H1 (cell line): ENCODE data around the gene AFF4. TPM values are rescaled to one million over a fixed set of nuclear protein-coding genes. Genes with fewer than 3 reads are reported as not detected.

ENCODE experiments used
- CTCF ChIA-PET: fragments of 300-600 bp; sonication (Branson Sonifier 250); formaldehyde crosslinking; loops from one replicate; lab custom pipeline; 2021; ENCODE audit not compliant: partially characterized antibody; lab: Charles Lee
- POLR2A ChIA-PET: fragments of 300-600 bp; sonication (Branson Sonifier 250); formaldehyde crosslinking; loops from one replicate; lab custom pipeline; 2021; ENCODE audit warnings: inconsistent platforms; ENCODE audit not compliant: partially characterized antibody; lab: Charles Lee
- DNase-seq, 2 experiments: peaks; one replicate each; pipeline versions ENCODE4 v3.0.0 to v3.0.0-alpha.2; 2010 to 2022; ENCODE audit warnings: low spot score in 2 of 2, low read depth in 1 of 2, mixed read lengths in 1 of 2
- FAIRE-seq: peaks from 2 replicates; lab custom pipeline; 2011; peaks lifted over from hg19 to GRCh38; lab: Jason Lieb, UNC
- H2AFZ ChIP-seq: 2 replicates; pipeline ENCODE4 v1.8.1; 2012; ENCODE audit warnings: low read length, inconsistent platforms
- H2AK5ac ChIP-seq: 2 replicates; pipeline ENCODE4 v1.6.1; 2013; ENCODE audit warnings: low read depth, low read length
- H2BK120ac ChIP-seq: replicated peaks from 2 replicates; pipeline ENCODE3; 2013; ENCODE audit warnings: low read depth, low read length, inconsistent platforms
- H2BK12ac ChIP-seq: 2 replicates; pipeline ENCODE4 v1.6.1; 2013; ENCODE audit warnings: low read depth, low read length
- H2BK15ac ChIP-seq: 2 replicates; pipeline ENCODE4 v1.6.1; 2013; ENCODE audit warnings: low read length
- H2BK20ac ChIP-seq: 2 replicates; pipeline ENCODE4 v1.6.1; 2013; ENCODE audit warnings: low read length
- H2BK5ac ChIP-seq: 2 replicates; pipeline ENCODE4 v1.6.1; 2013; ENCODE audit warnings: low read depth, low read length
- H3K14ac ChIP-seq: 2 replicates; pipeline ENCODE4 v1.6.1; 2013; ENCODE audit warnings: inconsistent platforms; ENCODE audit not compliant: insufficient read length
- H3K18ac ChIP-seq: 2 replicates; pipeline ENCODE4 v1.6.1; 2013; ENCODE audit warnings: low read length; ENCODE audit errors: extremely low read depth
- H3K23ac ChIP-seq: 2 replicates; pipeline ENCODE4 v1.6.1; 2013; ENCODE audit warnings: inconsistent platforms; ENCODE audit not compliant: insufficient read length
- H3K23me2 ChIP-seq: 2 replicates; pipeline ENCODE4 v1.6.1; 2013; ENCODE audit warnings: low read depth, low read length
- H3K27ac ChIP-seq: 2 replicates; pipeline ENCODE4 v1.6.1; 2011; ENCODE audit warnings: low read depth, low read length, inconsistent platforms
- H3K27me3 ChIP-seq, 4 experiments: replicated peaks in 1 of 4; 1 replicate in 1 of 4; 2 replicates in 3 of 4; pipeline versions ENCODE4 v1.6.1 to v1.8.1; 2011 to 2013; ENCODE audit warnings: low read length in 3 of 4, mild to moderate bottlenecking in 3 of 4, inconsistent platforms in 2 of 4, mixed read lengths in 2 of 4, moderate library complexity in 1 of 4; ENCODE audit not compliant: control insufficient read depth in 3 of 4, insufficient read depth in 3 of 4; ENCODE audit errors: extremely low read depth in 1 of 4
- H3K36me3 ChIP-seq, 4 experiments: 2 replicates each; pipeline versions ENCODE4 v1.6.1 to v1.8.1; 2011 to 2013; ENCODE audit warnings: mild to moderate bottlenecking in 4 of 4, low read length in 3 of 4, moderate library complexity in 2 of 4, control low read depth in 1 of 4, inconsistent platforms in 1 of 4; ENCODE audit not compliant: insufficient read depth in 4 of 4, control insufficient read depth in 2 of 4
- H3K4ac ChIP-seq: replicated peaks from 2 replicates; pipeline ENCODE3; 2013; ENCODE audit warnings: low read length, low read depth, mixed read lengths, inconsistent platforms; ENCODE audit not compliant: insufficient read length
- H3K4me1 ChIP-seq, 4 experiments: replicated peaks in 1 of 4; 1 replicate in 1 of 4; 2 replicates in 3 of 4; pipeline versions ENCODE4 v1.6.1 to v1.8.1; 2011 to 2013; ENCODE audit warnings: low read length in 3 of 4, inconsistent platforms in 2 of 4, mixed read lengths in 1 of 4; ENCODE audit not compliant: insufficient read depth in 4 of 4, control insufficient read depth in 3 of 4
- H3K4me2 ChIP-seq, 2 experiments: 2 replicates each; pipeline versions ENCODE4 v1.6.1 to v1.8.1; 2011 to 2013; ENCODE audit warnings: low read depth in 2 of 2, low read length in 2 of 2, control low read depth in 1 of 2, inconsistent platforms in 1 of 2, mild to moderate bottlenecking in 1 of 2; ENCODE audit not compliant: insufficient read depth in 1 of 2
- H3K4me3 ChIP-seq, 4 experiments: fragments of 200-600, 300-600 bp in 1 of 4; sonication (generic), shearing (Covaris generic), sonication (Bioruptor Twin) in 1 of 4; 2 replicates each; pipeline versions ENCODE4 v1.5.1 to v1.8.1; 2011 to 2016; ENCODE audit warnings: low read length in 4 of 4, low read depth in 3 of 4, control low read depth in 2 of 4, inconsistent platforms in 2 of 4, mild to moderate bottlenecking in 2 of 4, mixed read lengths in 1 of 4, moderate library complexity in 1 of 4; ENCODE audit not compliant: insufficient read depth in 2 of 4; ENCODE audit errors: extremely low read depth in 1 of 4
- H3K56ac ChIP-seq: replicated peaks from 2 replicates; pipeline ENCODE3; 2013; ENCODE audit warnings: low read depth, mild to moderate bottlenecking, mixed read lengths, low read length, inconsistent platforms; ENCODE audit not compliant: insufficient read length
- H3K79me1 ChIP-seq: 2 replicates; pipeline ENCODE4 v1.6.1; 2013; ENCODE audit warnings: low read depth, low read length, control low read depth
- H3K79me2 ChIP-seq, 2 experiments: 2 replicates each; pipeline versions ENCODE4 v1.6.1 to v1.8.1; 2012 to 2013; ENCODE audit warnings: low read length in 2 of 2, mild to moderate bottlenecking in 2 of 2, inconsistent platforms in 1 of 2; ENCODE audit not compliant: insufficient read depth in 2 of 2, control insufficient read depth in 1 of 2
- H3K9ac ChIP-seq, 4 experiments: replicated peaks in 1 of 4; 1 replicate in 1 of 4; 2 replicates in 3 of 4; pipeline versions ENCODE4 v1.6.1 to v1.8.1; 2011 to 2013; ENCODE audit warnings: low read depth in 3 of 4, low read length in 3 of 4, control low read depth in 2 of 4, mild to moderate bottlenecking in 2 of 4, moderate library complexity in 2 of 4, inconsistent platforms in 1 of 4; ENCODE audit errors: extremely low read depth in 1 of 4
- H3K9me3 ChIP-seq, 2 experiments: 2 replicates each; pipeline versions ENCODE4 v1.6.1 to v1.8.1; 2012 to 2013; ENCODE audit warnings: mild to moderate bottlenecking in 2 of 2, moderate library complexity in 2 of 2, control low read depth in 1 of 2, inconsistent platforms in 1 of 2, low read depth in 1 of 2, low read length in 1 of 2, mixed read lengths in 1 of 2; ENCODE audit not compliant: insufficient read depth in 2 of 2
- H4K20me1 ChIP-seq, 2 experiments: replicated peaks in 1 of 2; 2 replicates each; pipeline versions ENCODE3 to v1.8.1; 2011 to 2013; ENCODE audit warnings: inconsistent platforms in 2 of 2, low read length in 2 of 2, mild to moderate bottlenecking in 1 of 2; ENCODE audit not compliant: insufficient read depth in 2 of 2, control insufficient read depth in 1 of 2
- H4K5ac ChIP-seq: 2 replicates; pipeline ENCODE4 v1.6.1; 2013; ENCODE audit warnings: low read length, low read depth, mixed read lengths, inconsistent platforms; ENCODE audit not compliant: insufficient read length
- H4K8ac ChIP-seq: 2 replicates; pipeline ENCODE4 v1.8.0; 2013; ENCODE audit warnings: mild to moderate bottlenecking, moderate library complexity, low read length, inconsistent platforms; ENCODE audit not compliant: insufficient read depth; ENCODE audit errors: extremely low read depth
- H4K91ac ChIP-seq: replicated peaks from 2 replicates; pipeline ENCODE3; 2013; ENCODE audit warnings: low read length, mixed read lengths, inconsistent platforms; ENCODE audit not compliant: insufficient read length
- ASH2L ChIP-seq: fragments of 200-600, 300-600 bp; sonication (generic); IDR thresholded peaks from one replicate; pipeline ENCODE4 v1.7.1; 2017; ENCODE audit warnings: low read length
- FOSL1 ChIP-seq: IDR thresholded peaks from 2 replicates; pipeline ENCODE4 v1.6.1; 2011; ENCODE audit warnings: mild to moderate bottlenecking, low read depth, low read length, moderate library complexity; ENCODE audit not compliant: insufficient read depth
- POLR2A ChIP-seq, 2 experiments: IDR thresholded peaks; 1 replicate in 1 of 2; 2 replicates in 1 of 2; pipeline ENCODE4 v1.6.1; 2011; ENCODE audit warnings: low read depth in 2 of 2, low read length in 2 of 2, mild to moderate bottlenecking in 2 of 2; ENCODE audit errors: control extremely low read depth in 1 of 2
- RAD21 ChIP-seq, 2 experiments: IDR thresholded peaks in 1 of 2; conservative IDR thresholded peaks in 1 of 2; 2 replicates each; pipeline ENCODE4 v1.6.1; 2011; ENCODE audit warnings: low read depth in 2 of 2, low read length in 2 of 2, improper control_type of control experiment in 1 of 2, inconsistent platforms in 1 of 2, mild to moderate bottlenecking in 1 of 2, moderate library complexity in 1 of 2
- RBBP5 ChIP-seq: IDR thresholded peaks from 2 replicates; pipeline ENCODE4 v1.7.1; 2012; ENCODE audit warnings: low read depth, mild to moderate bottlenecking, inconsistent platforms, low read length, moderate library complexity, borderline replicate concordance
- RFX5 ChIP-seq: IDR thresholded peaks from 2 replicates; pipeline ENCODE4 v1.6.1; 2011; ENCODE audit warnings: low read depth, low read length, improper control_type of control experiment, borderline replicate concordance
- TBP ChIP-seq: IDR thresholded peaks from 2 replicates; pipeline ENCODE4 v1.6.1; 2011; ENCODE audit warnings: low read depth, low read length, improper control_type of control experiment
- WGBS, 2 experiments: shearing (Covaris generic) in 1 of 2; methylation state at CpG; one replicate each; pipeline versions ENCODE4 v1.1.6 to v1.1.7; 2013 to 2015; ENCODE audit warnings: low lambda C conversion rate in 2 of 2, mixed read lengths in 2 of 2, inconsistent platforms in 1 of 2, low coverage in 1 of 2, missing lambda C conversion rate in 1 of 2; ENCODE audit not compliant: insufficient replicate concordance in 2 of 2, insufficient coverage in 1 of 2, insufficient read length in 1 of 2; ENCODE audit errors: extremely low coverage in 1 of 2, missing lambda C conversion rate in 1 of 2; 5-methylcytosine and 5-hydroxymethylcytosine counted together
- polyA plus RNA-seq, 7 experiments: library from polyadenylated mRNA; depleted of rRNA in 3 of 7; stranded (reverse) in 5 of 7; unstranded in 2 of 7; fragments of >200 nt in 5 of 7; fragments of 200-250 nt in 2 of 7; gene quantifications; 1 replicate in 5 of 7; 2 replicates in 1 of 7; 4 replicates in 1 of 7; pipeline versions ENCODE4 v1.2.1 to v1.2.3, GENCODE V29; 2011 to 2013; ENCODE audit warnings: missing spikeins in 2 of 7, mixed read lengths in 2 of 7
- total RNA-seq: library from RNA; stranded (reverse); fragmentation: NEBNext Ultra II Directional; extraction: Animal tissue kit (Norgen Biotek cat#: 25700); gene quantifications from 2 replicates; pipeline ENCODE4 v1.2.1, GENCODE V29; 2021
- TF ChIP-seq, protein P1 (sequence below): IDR thresholded peaks from 2 replicates; pipeline ENCODE4 v1.6.1; 2012; ENCODE audit warnings: inconsistent platforms
- TF ChIP-seq, protein P2 (sequence below): IDR thresholded peaks from 2 replicates; pipeline ENCODE4 v1.6.1; 2011; ENCODE audit warnings: low read length, improper control_type of control experiment
- TF ChIP-seq, protein P3 (sequence below): IDR thresholded peaks from 2 replicates; pipeline ENCODE4 v1.6.1; 2011; ENCODE audit warnings: low read depth, mild to moderate bottlenecking, low read length; ENCODE audit not compliant: insufficient read depth

AFF4 gene
- total and polyA plus RNA-seq, 2 of the 8 experiments (the other 6 are each of a cell fraction or from before 2014, with no cell fraction given), result 12.0 to 61.4 TPM

DNA sequence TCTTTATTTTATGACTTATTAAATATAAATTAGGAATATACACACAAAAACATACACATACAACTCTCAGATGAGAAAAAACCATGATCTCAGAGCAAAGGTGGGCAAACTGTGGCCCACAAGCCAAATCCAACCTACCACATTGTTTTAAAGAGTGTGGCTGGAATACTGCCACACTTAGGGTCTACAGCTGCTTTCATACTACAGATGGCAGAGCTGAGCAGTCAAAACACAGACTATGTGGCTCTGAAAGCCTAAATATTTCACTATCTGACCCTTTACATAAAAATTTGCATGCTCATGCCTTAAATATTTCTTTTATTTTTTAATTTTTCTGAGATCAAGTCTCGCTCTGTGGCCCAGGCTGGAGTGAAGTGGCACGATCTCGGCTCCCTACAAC, 61.7 kb downstream of the AFF4 start:
- no peak overlapping the region for H3K23ac ChIP-seq
- no peak overlapping the region for H4K8ac ChIP-seq
- H3K14ac ChIP-seq, result no peak overlapping the region
- H3K79me1 ChIP-seq, result no peaks in the 10 kb centered on the region; the same call in 1 of the 2 replicates
- no peaks in the 10 kb centered on the region for H3K79me2 ChIP-seq
- FAIRE-seq (no peak), DNase-seq (no peak)
- no peak overlapping the region for H2BK12ac ChIP-seq
- no peak overlapping the region for H2AK5ac ChIP-seq
- H3K4me3 ChIP-seq, result no peak overlapping the region
- 88% methylated on average over 3 of the region's 3 CpGs; no CpG with 5 or more reads in 1 of the 2 experiments for WGBS, 2 experiments
- H2AFZ ChIP-seq, result no peak overlapping the region
- H3K36me3 ChIP-seq, result peaks cover 10 to 28% (median 20%) of the 10 kb centered on the region in 4 experiments; a peak in 7 of 8 replicates
- no peak overlapping the region for H2BK5ac ChIP-seq
- H3K23me2 ChIP-seq, result no peaks in the 10 kb centered on the region
- no peak overlapping the region for H2BK15ac ChIP-seq
- no peak overlapping the region for H3K27ac ChIP-seq
- POLR2A ChIA-PET, result no interaction called here
- peaks cover 0 to 3% of the 10 kb centered on the region in 2 experiments for H4K20me1 ChIP-seq
- no peaks in the 10 kb centered on the region for H3K4me1 ChIP-seq
- H3K9ac ChIP-seq, result no peak overlapping the region
- H4K91ac ChIP-seq, result no peak overlapping the region
- no peak overlapping the region for H4K5ac ChIP-seq
- no peak overlapping the region for H3K4me2 ChIP-seq
- no peak overlapping the region for H2BK20ac ChIP-seq
- no peak overlapping the region for H3K18ac ChIP-seq
- no peaks in the 10 kb centered on the region for H3K27me3 ChIP-seq
- no peaks in the 10 kb centered on the region for H3K9me3 ChIP-seq
- H3K56ac ChIP-seq, result no peak overlapping the region
- no peak overlapping the region for H2BK120ac ChIP-seq
- H3K4ac ChIP-seq, result no peak overlapping the region
- CTCF ChIA-PET, result interaction anchor here (0.6 to 1.3 kb wide), 3 partner anchors 24 to 458 kb away, joined by 3 to 4 read pairs (median 3); no protein-coding TSS in a partner anchor
- no peak for TF ChIP-seq TBP
- no peak for TF ChIP-seq FOSL1
- TF ChIP-seq, protein P1, sequence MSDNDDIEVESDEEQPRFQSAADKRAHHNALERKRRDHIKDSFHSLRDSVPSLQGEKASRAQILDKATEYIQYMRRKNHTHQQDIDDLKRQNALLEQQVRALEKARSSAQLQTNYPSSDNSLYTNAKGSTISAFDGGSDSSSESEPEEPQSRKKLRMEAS, result no peak
- no peak for TF ChIP-seq ASH2L
- TF ChIP-seq, protein P2, sequence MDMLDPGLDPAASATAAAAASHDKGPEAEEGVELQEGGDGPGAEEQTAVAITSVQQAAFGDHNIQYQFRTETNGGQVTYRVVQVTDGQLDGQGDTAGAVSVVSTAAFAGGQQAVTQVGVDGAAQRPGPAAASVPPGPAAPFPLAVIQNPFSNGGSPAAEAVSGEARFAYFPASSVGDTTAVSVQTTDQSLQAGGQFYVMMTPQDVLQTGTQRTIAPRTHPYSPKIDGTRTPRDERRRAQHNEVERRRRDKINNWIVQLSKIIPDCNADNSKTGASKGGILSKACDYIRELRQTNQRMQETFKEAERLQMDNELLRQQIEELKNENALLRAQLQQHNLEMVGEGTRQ, result no peak
- no peak for TF ChIP-seq RBBP5
- TF ChIP-seq, protein P3, sequence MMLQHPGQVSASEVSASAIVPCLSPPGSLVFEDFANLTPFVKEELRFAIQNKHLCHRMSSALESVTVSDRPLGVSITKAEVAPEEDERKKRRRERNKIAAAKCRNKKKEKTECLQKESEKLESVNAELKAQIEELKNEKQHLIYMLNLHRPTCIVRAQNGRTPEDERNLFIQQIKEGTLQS, result no peak
- TF ChIP-seq RAD21 (IDR thresholded peaks at IDR 0.05 in 1 of 2, conservative IDR thresholded peaks at IDR 0.05 in 1 of 2; ENCODE audit: low read depth in 2 of 2, low read length in 2 of 2), result no peak
- no peak for TF ChIP-seq RFX5
- TF ChIP-seq POLR2A (IDR thresholded peaks at IDR 0.05; ENCODE audit: control extremely low read depth in 1 of 2, low read depth in 2 of 2, low read length in 2 of 2), result no peak
